ENCODE results near the gene ABR. TPM values are rescaled to one million over a fixed set of nuclear protein-coding genes. Genes with fewer than 3 reads are reported as not detected.

The ABR gene
- total RNA-seq, 1 donor from 2014 or later, result 63.6 TPM

DNA sequence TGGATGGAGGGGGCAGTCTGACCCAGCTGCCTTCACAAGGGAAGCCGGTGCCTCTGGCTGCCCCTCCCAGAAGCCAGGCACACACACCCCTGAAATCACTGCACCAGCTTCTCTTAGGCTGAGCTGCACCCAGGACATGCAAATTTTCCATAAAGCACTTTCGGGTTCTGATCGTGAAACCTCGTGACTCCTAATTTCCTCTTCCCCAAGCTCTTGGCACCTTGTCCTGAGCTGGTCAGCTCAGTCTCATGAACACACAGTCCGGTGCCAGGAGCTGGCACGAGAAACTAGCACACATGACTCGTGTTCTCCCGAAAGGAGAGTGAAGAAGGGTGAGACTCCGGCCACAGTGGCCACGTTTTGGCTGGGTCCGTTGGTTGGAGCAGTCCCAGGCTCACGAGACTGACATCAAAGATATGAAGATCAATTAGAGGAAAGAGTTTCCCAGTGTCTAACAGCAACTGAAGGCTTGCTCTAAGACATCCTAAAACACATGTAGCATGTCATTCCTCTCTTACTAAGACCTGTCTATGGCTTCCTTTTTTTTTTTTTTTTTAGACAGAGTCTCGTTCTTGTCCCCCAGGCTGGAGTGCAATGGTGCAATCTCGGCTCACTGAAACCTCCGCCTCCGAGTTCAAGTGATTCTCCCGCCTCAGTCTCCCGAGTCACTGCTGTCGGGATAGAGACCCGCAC lies 9.2 kb upstream of the ABR start:
- no peak overlapping the region for H3K27ac Mint-ChIP-seq
- H3K36me3 Mint-ChIP-seq, result no peaks in the 10 kb centered on the region
- H3K9me3 Mint-ChIP-seq, result no peaks in the 10 kb centered on the region
- H3K4me1 Mint-ChIP-seq (ENCODE audit: unreplicated experiment), result peaks cover 11% of the 10 kb centered on the region
- no peak overlapping the region for H3K4me3 Mint-ChIP-seq
- TF ChIP-seq, protein P1, sequence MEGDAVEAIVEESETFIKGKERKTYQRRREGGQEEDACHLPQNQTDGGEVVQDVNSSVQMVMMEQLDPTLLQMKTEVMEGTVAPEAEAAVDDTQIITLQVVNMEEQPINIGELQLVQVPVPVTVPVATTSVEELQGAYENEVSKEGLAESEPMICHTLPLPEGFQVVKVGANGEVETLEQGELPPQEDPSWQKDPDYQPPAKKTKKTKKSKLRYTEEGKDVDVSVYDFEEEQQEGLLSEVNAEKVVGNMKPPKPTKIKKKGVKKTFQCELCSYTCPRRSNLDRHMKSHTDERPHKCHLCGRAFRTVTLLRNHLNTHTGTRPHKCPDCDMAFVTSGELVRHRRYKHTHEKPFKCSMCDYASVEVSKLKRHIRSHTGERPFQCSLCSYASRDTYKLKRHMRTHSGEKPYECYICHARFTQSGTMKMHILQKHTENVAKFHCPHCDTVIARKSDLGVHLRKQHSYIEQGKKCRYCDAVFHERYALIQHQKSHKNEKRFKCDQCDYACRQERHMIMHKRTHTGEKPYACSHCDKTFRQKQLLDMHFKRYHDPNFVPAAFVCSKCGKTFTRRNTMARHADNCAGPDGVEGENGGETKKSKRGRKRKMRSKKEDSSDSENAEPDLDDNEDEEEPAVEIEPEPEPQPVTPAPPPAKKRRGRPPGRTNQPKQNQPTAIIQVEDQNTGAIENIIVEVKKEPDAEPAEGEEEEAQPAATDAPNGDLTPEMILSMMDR (conservative IDR thresholded peaks at IDR 0.05), result no peak
- no peak for DNase-seq (ENCODE audit: extremely low spot score, unreplicated experiment)
- peaks cover 33% of the 10 kb centered on the region for H3K27me3 Mint-ChIP-seq

GRCh38 chr17:1186923-1187771 lies 7.4 kb upstream of the ABR start:
- no peak overlapping the region for H3K27ac Mint-ChIP-seq
- no peaks in the 10 kb centered on the region for H3K9me3 Mint-ChIP-seq
- no peak overlapping the region for H3K4me3 Mint-ChIP-seq
- peak; percentile 88 for DNase-seq (ENCODE audit: extremely low spot score, unreplicated experiment)
- TF ChIP-seq, protein P1 (conservative IDR thresholded peaks at IDR 0.05), result peak; percentile 99
- peaks cover 11% of the 10 kb centered on the region for H3K4me1 Mint-ChIP-seq (ENCODE audit: unreplicated experiment)
- H3K27me3 Mint-ChIP-seq, result peaks cover 38% of the 10 kb centered on the region
- H3K36me3 Mint-ChIP-seq, result no peaks in the 10 kb centered on the region

DNA sequence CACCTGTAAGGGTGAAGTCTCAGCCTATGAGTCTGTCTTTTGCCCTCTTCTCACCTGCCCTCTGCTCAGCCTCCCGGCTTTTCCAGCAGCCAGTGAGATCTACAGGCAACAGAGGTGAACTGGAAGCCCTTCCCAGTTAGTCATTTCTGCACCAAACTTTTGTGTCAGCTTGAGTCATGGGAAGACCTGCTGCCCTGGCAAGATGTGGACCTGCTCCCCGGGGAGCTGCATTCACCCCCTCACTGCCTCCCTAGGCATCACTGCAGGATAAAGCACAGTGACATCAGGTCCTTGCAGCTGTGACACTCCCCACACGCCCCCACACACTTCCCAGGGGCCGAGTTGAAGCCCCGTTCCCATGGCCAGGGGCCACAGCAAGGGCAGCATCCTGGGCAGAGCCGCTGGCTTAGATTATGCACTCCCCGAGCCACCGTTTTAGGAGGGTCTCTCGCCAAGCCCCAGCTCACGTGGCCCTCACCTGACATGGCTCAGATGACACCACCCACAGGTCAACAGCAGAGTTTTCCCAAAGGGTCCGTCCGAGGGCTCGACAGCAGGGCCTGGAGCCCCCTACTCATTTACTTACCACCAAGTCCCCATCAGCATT lies 6.5 kb upstream of the ABR start:
- H3K4me1 Mint-ChIP-seq (ENCODE audit: unreplicated experiment), result peaks cover 11% of the 10 kb centered on the region
- H3K27ac Mint-ChIP-seq, result no peak overlapping the region
- H3K27me3 Mint-ChIP-seq, result peaks cover 42% of the 10 kb centered on the region
- no peaks in the 10 kb centered on the region for H3K36me3 Mint-ChIP-seq
- TF ChIP-seq, protein P1 (conservative IDR thresholded peaks at IDR 0.05), result no peak
- H3K4me3 Mint-ChIP-seq, result no peak overlapping the region
- no peaks in the 10 kb centered on the region for H3K9me3 Mint-ChIP-seq
- DNase-seq (ENCODE audit: extremely low spot score, unreplicated experiment), result no peak

- no peaks in the 10 kb centered on the region for H3K9me3 Mint-ChIP-seq
Observed at GRCh38 chr17:1183171-1183873, 3.5 kb upstream of the ABR start.

GRCh38 chr17:1182811-1183170 lies 3.0 kb upstream of the ABR start:
- Mint-ChIP-seq H3K9me3 (no peaks in the 10 kb centered on the region), H3K27me3 (peaks cover 34% of the 10 kb centered on the region), H3K4me1 (ENCODE audit: unreplicated experiment) (peaks cover 13% of the 10 kb centered on the region), H3K4me3 (no peak overlapping the region), H3K36me3 (no peaks in the 10 kb centered on the region), H3K27ac (no peak overlapping the region)
- TF ChIP-seq, protein P1 (conservative IDR thresholded peaks at IDR 0.05), result no peak
- no peak for DNase-seq (ENCODE audit: extremely low spot score, unreplicated experiment)

More at GRCh38 chr17:1183171-1183873, 3.5 kb upstream of the ABR start:
- TF ChIP-seq, protein P1 (conservative IDR thresholded peaks at IDR 0.05), result no peak
- no peak overlapping the region for H3K27ac Mint-ChIP-seq
- H3K4me1 Mint-ChIP-seq (ENCODE audit: unreplicated experiment), result peaks cover 11% of the 10 kb centered on the region
- peak overlapping the region; percentile 49 for H3K4me3 Mint-ChIP-seq
- DNase-seq (ENCODE audit: extremely low spot score, unreplicated experiment), result no peak
- H3K36me3 Mint-ChIP-seq, result no peaks in the 10 kb centered on the region
- peaks cover 33% of the 10 kb centered on the region for H3K27me3 Mint-ChIP-seq

Data from type B pancreatic cell (in vitro differentiated cells).